Left ventricle myocardium superior (tissue), 1 donor: Measurements from ENCODE around the gene PDRG1. TPM values are rescaled to one million over a fixed set of nuclear protein-coding genes. Genes with fewer than 3 reads are reported as not detected.
"Not testable (repeated sequence)": the region's sequence is repeated elsewhere in the genome, so short reads cannot be mapped to it uniquely, and the experiment has no call there.

Experiments
- ATAC-seq: fragments of 200-7000 bp; cut with Tn5 transposase; one replicate; pipeline ENCODE4 v1.9.1; 2020; ENCODE audit warnings: mild to moderate bottlenecking, moderate library complexity
- DNase-seq: peaks from one replicate; pipeline ENCODE4 v3.0.0-alpha.2; 2020
- intact Hi-C: fragments of 100-400 bp; cut with micrococcal nuclease; formaldehyde crosslinking; loops from one replicate; pipeline ENCODE4 v1.11.0; 2022
- total RNA-seq: library from RNA; stranded (reverse); fragmentation: NEBNext Ultra II Directional; extraction: Animal tissue kit (Norgen Biotek cat#: 25700); gene quantifications from one replicate; pipeline ENCODE4 v1.2.1, GENCODE V29; 2021
- donor health status: DM: no; HTN: yes; CAD: no; lungs with severe emphysema.

PDRG1 gene
- total RNA-seq, 1 donor from 2014 or later, result 9.7 TPM

GRCh38 chr20:31934968-31935764, 16.7 kb downstream of the PDRG1 start:
- DNase-seq (no peak), ATAC-seq (no peak)
- intact Hi-C loops, result no loop called here

- intact Hi-C loops, result no loop called here
- ATAC-seq, result no peak
These were observed 17.4 kb downstream of the PDRG1 start for GRCh38 chr20:31934491-31934890.

DNA sequence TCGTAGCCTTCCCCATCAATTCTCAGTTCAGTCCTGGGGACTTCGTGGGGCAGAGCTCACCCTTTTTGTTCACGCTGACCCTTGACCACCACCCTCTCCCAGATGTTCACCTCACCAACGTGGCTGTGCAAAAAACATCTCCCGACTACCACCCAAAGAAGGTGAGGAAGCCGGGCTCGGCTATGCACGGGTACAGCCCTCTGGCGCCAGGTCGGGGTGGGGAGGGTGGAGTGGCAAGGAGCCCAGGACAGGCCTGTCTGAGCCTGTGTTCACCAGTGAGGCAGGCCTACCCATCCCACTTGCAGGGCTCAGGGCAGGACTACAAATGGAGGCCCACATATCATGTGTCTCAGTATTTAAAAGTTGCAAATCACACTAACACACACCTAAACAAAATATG, 18.1 kb downstream of the PDRG1 start:
- DNase-seq, result no peak

More at GRCh38 chr20:31934491-31934890, 17.4 kb downstream of the PDRG1 start:
- no peak for DNase-seq

GRCh38 chr20:31930779-31931178, 21.1 kb downstream of the PDRG1 start:
- intact Hi-C loops, result no loop called here

More for the DNA sequence above, 18.1 kb downstream of the PDRG1 start:
- no peak for ATAC-seq
- intact Hi-C loops, result no loop called here

GRCh38 chr20:31929631-31930030, 22.2 kb downstream of the PDRG1 start:
- ATAC-seq, intact Hi-C loops: not testable (repeated sequence)

More at GRCh38 chr20:31930779-31931178, 21.1 kb downstream of the PDRG1 start:
- DNase-seq, result no peak
- ATAC-seq, result no peak

DNA sequence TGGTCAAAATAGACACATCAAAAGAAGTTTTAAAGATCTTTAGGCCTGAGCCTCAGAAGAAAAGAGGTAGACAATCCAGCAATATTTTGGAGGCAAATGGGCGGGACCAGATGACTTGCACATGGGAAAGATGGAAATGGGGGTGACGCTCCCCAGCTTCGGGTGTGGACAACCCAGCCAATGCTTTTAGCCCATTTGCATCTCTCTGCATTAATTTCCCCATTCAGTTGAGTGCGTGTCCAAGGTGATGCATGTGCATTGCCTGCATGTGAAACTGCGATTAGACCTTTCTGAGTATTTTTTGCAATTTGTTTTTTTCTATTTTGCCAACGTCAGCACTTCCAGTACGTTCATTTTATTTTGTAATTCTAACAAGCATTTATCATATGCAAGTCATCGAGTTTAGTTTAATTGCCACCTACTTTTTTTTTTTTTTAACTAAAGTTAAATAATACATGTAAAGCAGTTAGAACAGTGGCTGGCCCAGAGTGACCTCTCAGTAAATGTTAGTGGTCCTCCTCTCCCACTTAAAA, 24.2 kb downstream of the PDRG1 start:
- ATAC-seq, result no peak

More at GRCh38 chr20:31929631-31930030, 22.2 kb downstream of the PDRG1 start:
- not testable (repeated sequence) for DNase-seq

GRCh38 chr20:31926493-31926892, 25.4 kb downstream of the PDRG1 start:
- ATAC-seq, result no peak
- DNase-seq, result no peak
- intact Hi-C loops, result no loop called here

More for the DNA sequence above, 24.2 kb downstream of the PDRG1 start:
- no peak for DNase-seq
- intact Hi-C loops, result no loop called here

DNA sequence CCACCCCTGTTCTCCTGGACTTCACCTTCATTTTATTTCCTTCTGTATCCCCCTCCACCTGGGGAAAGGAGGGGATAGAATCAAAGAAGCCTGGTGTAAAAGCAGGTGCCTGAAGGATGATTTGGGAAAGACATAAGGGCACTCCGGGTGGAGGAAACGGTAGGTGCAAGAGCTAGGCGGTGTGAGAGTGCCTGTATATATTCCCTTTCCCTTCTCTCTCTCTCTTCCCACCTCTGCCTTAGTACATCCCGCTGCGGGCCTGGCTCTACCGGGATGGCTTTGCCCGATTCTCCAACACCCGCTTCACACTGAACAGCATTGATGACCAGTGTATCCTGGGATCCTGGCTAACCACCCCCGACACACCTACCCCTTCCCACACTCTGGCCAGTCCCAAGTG, 26.2 kb downstream of the PDRG1 start:
- intact Hi-C loops, result no loop called here
- DNase-seq, result no peak
- ATAC-seq, result no peak

DNA sequence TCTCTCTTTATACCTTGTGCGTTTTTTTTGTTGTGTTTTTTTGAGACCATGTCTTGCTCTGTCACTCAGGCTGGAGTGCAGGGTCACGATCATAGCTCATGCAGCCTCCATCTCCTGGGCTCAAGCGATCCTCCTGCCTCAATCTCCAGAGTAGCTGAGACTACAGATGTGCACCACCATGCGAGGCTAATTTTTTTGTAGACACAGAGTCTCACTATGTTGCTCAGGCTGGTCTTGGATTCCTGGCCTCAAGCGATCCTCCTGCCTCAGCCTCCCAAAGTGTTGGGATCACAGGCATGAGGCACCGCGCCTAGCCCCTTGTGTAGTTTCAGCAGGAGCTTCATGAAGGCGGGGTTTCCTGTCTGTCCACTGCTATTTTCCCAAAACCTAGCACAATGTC, 27.3 kb downstream of the PDRG1 start:
- intact Hi-C loops, result no loop called here
- no peak for DNase-seq
- no peak for ATAC-seq

DNA sequence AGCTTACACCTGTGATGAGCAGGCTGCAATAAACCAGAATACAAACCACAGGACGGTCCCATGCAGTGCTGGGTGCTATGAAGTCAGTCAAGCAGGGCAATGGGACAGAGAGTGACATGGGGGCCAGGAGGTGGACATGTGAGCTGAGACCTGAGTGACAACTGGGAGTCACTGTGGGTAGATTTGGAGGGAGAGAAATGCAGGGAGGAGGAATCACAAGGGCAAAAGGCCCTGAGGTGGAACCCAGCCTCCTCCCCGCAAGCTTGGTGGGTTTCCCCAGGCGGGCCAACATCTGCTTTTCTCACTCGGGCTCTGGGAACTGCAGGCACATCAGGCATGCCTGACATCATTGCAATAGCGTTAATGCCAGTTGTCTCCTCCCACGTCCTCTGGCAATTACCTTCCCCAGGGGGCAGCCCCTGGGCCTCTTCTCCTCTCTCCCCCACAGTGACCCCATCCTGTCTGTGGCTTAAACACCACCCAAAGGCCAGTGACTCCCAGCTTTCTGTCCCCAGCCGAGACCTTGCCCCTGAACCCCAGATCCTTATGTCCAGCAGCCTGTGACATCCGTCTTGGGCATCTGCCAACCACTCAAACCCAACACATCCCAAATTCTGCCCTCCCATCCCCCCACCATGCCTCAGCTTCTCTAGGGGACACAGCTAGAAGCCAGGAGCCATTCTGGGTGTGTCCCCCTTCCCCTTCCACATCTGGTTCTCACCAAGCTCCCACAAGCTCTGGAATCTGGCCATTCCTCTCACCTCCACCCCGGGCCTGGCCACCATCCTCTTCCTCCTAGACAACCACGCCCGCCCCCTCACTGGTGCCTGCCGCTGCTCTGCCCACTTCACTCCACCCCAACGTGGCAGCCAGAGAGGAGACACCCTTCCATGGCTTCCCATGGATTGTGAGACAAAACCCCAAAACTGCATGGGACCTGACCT, 28.2 kb downstream of the PDRG1 start:
- DNase-seq (no peak), ATAC-seq (no peak)
- intact Hi-C loops, result no loop called here

GRCh38 chr20:31922588-31922987, 29.3 kb downstream of the PDRG1 start:
- intact Hi-C loops, result no loop called here
- ATAC-seq, result no peak
- DNase-seq, result no peak

- ATAC-seq (no peak), DNase-seq (no peak)
- intact Hi-C loops, result no loop called here
These were observed 29.7 kb downstream of the PDRG1 start for GRCh38 chr20:31922181-31922580.

DNA sequence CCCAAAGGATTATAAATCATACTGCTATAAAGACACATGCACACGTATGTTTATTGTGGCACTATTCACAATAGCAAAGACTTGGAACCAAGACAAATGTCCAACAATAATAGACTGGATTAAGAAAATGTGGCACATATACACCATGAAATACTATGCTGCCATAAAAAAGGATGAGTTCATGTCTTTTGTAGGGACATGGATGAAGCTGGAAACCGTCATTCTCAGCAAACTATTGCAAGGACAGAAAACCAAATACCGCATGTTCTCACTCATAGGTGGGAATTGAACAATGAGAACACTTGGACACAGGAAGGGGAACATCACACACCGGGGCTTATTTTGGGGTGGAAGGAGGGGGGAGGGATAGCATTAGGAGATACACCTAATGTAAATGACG, 30.4 kb downstream of the PDRG1 start:
- DNase-seq, intact Hi-C loops, ATAC-seq: not testable (repeated sequence)

DNA sequence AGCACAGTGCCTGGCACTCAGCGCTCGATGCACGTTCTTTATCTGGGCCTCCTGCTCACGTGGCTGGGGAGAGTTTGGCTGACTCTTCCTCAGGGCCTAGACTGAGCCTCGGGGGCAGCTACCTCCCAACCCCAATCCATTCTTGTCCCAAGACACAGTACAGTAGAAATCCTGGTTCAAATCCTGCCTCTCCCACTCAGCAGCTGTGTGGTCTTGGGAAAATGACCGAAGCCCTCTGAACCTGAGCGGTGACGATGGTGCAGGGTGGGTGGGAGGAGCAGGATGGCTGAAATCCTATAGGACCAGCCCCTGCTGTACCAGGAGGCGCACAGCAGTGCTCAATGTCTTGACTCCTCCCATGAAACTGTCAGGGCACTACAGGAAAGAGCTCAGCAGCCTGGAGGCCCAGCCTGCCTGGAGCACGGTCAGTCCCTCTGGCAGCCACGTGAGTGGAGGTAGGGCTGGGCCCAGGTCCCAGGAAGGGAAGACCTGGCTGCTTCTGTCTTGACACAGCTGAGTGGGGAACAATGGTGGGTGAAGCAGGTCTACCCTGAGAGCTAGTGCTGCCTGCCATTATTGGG, 31.5 kb downstream of the PDRG1 start:
- intact Hi-C loops, result no loop called here
- DNase-seq (no peak), ATAC-seq (no peak)

GRCh38 chr20:31919410-31920155, 32.3 kb downstream of the PDRG1 start:
- DNase-seq, result no peak
- intact Hi-C loops, result no loop called here
- no peak for ATAC-seq

- ATAC-seq (no peak), DNase-seq (no peak)
- intact Hi-C loops, result no loop called here
These were observed 33.3 kb downstream of the PDRG1 start for GRCh38 chr20:31918466-31919105.

DNA sequence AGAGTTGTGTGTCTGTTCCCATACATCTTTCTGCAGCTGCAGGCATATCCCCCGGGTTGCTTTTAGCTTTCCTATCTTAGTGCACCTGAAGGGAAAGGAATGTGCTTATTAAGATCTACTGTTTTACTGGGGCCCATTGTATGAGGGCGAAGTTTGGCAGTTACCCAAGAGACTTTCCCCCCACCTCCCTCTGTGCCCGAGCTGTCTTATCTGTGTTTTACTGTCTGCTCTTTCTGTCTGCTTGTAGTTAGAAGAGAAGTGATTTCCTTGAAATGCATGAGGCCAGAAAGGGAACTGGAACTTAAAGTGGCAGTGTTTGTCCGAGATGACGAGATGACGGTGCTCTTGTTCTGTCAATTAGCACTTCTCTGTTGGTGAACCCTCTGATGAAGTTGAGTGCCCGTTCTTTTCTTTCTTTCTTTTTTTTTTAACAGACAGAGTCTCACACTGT, 33.9 kb downstream of the PDRG1 start:
- ATAC-seq, DNase-seq, intact Hi-C loops: not testable (repeated sequence)

GRCh38 chr20:31916708-31917107, 35.1 kb downstream of the PDRG1 start:
- ATAC-seq, result no peak

More at GRCh38 chr20:31916708-31917107, 35.1 kb downstream of the PDRG1 start:
- intact Hi-C loops, result no loop called here
- no peak for DNase-seq
